ENCODE results near the gene SH3GL1. TPM values are rescaled to one million over a fixed set of nuclear protein-coding genes. Genes with fewer than 3 reads are reported as not detected.

The SH3GL1 gene
- total and polyA plus RNA-seq, 9 of the 15 experiments (the other 6 are each of a cell fraction or from before 2014, with no cell fraction given): 1.7 to 75.3 (median 25.7) TPM

DNA sequence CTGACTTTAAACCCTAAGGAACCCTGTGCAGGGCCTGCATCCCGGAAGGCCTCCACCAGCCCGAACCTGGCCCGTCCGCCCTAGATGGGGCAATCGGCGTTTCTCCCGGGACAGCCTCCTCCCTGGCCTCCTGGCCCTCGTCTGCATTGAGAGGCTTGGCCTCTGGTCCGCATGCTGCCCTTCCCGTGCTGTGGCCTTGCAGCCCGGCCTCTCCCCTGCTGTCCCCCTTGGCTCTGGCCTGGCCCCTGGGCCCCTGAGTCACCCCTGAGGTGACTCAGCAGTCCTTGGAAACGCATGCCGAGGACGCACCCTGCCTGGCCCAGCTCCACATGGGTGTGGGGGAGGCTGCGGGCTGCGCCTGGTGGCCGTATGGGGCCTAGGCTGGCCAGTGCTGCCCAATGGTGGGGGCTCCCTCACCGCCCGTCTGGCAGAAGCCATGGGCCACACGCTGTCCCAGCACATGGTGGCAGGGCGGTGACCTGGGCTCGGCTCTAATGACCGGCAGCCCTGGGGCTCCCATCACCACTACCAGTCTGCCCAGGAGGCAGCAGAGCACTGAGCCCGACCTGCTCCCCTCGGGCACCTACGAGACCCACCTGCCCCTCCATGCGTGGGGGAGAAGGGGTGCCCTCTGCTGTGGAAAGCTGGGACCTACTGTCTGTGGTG is 25.7 kb downstream of the SH3GL1 start (continued):
- TF ChIP-seq FOXK2 (conservative IDR thresholded peaks at IDR 0.05 in 1 of 2, IDR thresholded peaks at IDR 0.05 in 1 of 2; ENCODE audit: low read depth in 2 of 2) (peak; percentile 72 to 81; a peak in 3 of 4 replicates), ZNF431 (CRISPR knock-in tag; IDR thresholded peaks at IDR 0.05) (peak; percentile 77; the same call in 1 of the 2 replicates), HNRNPH1 (optimal IDR thresholded peaks at IDR 0.05; ENCODE audit: low read depth, low read length) (no peak), EP300 (IDR thresholded peaks at IDR 0.05; ENCODE audit: low read length) (peak; percentile 90), ZBTB7A (IDR thresholded peaks at IDR 0.05; ENCODE audit: borderline replicate concordance, control insufficient read depth, low read depth, low read length) (peak; percentile 97), MTA1 (IDR thresholded peaks at IDR 0.05; ENCODE audit: borderline replicate concordance) (peak; percentile 72; the same call in 1 of the 2 replicates), TAF9B (IDR thresholded peaks at IDR 0.05; ENCODE audit: partially characterized antibody) (peak; percentile 96), FOXA3 (CRISPR knock-in tag; conservative IDR thresholded peaks at IDR 0.05 in 1 of 2, IDR thresholded peaks at IDR 0.05 in 1 of 2) (peak in 1 of 2 experiments; percentile 84; a peak in 2 of 4 replicates), RAD21 (CRISPR knock-in tag; conservative IDR thresholded peaks at IDR 0.05 in 1 of 2, IDR thresholded peaks at IDR 0.05 in 1 of 2) (peak in 1 of 2 experiments; percentile 27; a peak in 1 of 4 replicates), TRIM28 (IDR thresholded peaks at IDR 0.05) (peak; percentile 61), POLR2H (tag; IDR thresholded peaks at IDR 0.05; ENCODE audit: low read depth) (no peak)
- TF ChIP-seq, protein P1, sequence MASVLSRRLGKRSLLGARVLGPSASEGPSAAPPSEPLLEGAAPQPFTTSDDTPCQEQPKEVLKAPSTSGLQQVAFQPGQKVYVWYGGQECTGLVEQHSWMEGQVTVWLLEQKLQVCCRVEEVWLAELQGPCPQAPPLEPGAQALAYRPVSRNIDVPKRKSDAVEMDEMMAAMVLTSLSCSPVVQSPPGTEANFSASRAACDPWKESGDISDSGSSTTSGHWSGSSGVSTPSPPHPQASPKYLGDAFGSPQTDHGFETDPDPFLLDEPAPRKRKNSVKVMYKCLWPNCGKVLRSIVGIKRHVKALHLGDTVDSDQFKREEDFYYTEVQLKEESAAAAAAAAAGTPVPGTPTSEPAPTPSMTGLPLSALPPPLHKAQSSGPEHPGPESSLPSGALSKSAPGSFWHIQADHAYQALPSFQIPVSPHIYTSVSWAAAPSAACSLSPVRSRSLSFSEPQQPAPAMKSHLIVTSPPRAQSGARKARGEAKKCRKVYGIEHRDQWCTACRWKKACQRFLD (CRISPR knock-in tag; IDR thresholded peaks at IDR 0.05): peak; percentile 94
- TF ChIP-seq, protein P2, sequence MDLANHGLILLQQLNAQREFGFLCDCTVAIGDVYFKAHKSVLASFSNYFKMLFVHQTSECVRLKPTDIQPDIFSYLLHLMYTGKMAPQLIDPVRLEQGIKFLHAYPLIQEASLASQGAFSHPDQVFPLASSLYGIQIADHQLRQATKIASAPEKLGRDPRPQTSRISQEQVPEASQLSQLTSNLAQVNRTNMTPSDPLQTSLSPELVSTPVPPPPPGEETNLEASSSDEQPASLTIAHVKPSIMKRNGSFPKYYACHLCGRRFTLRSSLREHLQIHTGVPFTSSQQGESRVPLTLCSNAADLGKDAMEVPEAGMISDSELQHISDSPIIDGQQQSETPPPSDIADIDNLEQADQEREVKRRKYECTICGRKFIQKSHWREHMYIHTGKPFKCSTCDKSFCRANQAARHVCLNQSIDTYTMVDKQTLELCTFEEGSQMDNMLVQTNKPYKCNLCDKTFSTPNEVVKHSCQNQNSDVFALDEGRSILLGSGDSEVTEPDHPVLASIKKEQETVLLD (IDR thresholded peaks at IDR 0.05): peak; percentile 80
- TF ChIP-seq, protein P3, sequence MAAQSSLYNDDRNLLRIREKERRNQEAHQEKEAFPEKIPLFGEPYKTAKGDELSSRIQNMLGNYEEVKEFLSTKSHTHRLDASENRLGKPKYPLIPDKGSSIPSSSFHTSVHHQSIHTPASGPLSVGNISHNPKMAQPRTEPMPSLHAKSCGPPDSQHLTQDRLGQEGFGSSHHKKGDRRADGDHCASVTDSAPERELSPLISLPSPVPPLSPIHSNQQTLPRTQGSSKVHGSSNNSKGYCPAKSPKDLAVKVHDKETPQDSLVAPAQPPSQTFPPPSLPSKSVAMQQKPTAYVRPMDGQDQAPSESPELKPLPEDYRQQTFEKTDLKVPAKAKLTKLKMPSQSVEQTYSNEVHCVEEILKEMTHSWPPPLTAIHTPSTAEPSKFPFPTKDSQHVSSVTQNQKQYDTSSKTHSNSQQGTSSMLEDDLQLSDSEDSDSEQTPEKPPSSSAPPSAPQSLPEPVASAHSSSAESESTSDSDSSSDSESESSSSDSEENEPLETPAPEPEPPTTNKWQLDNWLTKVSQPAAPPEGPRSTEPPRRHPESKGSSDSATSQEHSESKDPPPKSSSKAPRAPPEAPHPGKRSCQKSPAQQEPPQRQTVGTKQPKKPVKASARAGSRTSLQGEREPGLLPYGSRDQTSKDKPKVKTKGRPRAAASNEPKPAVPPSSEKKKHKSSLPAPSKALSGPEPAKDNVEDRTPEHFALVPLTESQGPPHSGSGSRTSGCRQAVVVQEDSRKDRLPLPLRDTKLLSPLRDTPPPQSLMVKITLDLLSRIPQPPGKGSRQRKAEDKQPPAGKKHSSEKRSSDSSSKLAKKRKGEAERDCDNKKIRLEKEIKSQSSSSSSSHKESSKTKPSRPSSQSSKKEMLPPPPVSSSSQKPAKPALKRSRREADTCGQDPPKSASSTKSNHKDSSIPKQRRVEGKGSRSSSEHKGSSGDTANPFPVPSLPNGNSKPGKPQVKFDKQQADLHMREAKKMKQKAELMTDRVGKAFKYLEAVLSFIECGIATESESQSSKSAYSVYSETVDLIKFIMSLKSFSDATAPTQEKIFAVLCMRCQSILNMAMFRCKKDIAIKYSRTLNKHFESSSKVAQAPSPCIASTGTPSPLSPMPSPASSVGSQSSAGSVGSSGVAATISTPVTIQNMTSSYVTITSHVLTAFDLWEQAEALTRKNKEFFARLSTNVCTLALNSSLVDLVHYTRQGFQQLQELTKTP (IDR thresholded peaks at IDR 0.05; ENCODE audit: low read depth in 1 of 2, partially characterized antibody in 2 of 2): peak in 1 of 2 experiments; percentile 4
- TF ChIP-seq, protein P4, sequence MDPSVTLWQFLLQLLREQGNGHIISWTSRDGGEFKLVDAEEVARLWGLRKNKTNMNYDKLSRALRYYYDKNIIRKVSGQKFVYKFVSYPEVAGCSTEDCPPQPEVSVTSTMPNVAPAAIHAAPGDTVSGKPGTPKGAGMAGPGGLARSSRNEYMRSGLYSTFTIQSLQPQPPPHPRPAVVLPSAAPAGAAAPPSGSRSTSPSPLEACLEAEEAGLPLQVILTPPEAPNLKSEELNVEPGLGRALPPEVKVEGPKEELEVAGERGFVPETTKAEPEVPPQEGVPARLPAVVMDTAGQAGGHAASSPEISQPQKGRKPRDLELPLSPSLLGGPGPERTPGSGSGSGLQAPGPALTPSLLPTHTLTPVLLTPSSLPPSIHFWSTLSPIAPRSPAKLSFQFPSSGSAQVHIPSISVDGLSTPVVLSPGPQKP (CRISPR knock-in tag; IDR thresholded peaks at IDR 0.05): no peak
- TF ChIP-seq, protein P5, sequence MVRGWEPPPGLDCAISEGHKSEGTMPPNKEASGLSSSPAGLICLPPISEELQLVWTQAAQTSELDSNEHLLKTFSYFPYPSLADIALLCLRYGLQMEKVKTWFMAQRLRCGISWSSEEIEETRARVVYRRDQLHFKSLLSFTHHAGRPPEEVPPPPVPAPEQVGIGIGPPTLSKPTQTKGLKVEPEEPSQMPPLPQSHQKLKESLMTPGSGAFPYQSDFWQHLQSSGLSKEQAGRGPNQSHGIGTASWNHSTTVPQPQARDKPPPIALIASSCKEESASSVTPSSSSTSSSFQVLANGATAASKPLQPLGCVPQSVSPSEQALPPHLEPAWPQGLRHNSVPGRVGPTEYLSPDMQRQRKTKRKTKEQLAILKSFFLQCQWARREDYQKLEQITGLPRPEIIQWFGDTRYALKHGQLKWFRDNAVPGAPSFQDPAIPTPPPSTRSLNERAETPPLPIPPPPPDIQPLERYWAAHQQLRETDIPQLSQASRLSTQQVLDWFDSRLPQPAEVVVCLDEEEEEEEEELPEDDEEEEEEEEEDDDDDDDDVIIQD (CRISPR knock-in tag; IDR thresholded peaks at IDR 0.05): peak; percentile 13; the same call in 1 of the 2 replicates

Measured in K562 (cell line).